GM15510 (cell line): ENCODE results near the gene MTARC2.
A peak's percentile ranks its signal among the peaks of the same experiment; 100 is the strongest.

ENCODE experiments used
- POLR2A ChIP-seq: IDR thresholded peaks from 3 replicates; pipeline ENCODE4 v1.6.1; 2011; ENCODE audit warnings: borderline replicate concordance; ENCODE audit not compliant: insufficient read length; ENCODE audit errors: extremely low read depth

The MTARC2 gene

DNA sequence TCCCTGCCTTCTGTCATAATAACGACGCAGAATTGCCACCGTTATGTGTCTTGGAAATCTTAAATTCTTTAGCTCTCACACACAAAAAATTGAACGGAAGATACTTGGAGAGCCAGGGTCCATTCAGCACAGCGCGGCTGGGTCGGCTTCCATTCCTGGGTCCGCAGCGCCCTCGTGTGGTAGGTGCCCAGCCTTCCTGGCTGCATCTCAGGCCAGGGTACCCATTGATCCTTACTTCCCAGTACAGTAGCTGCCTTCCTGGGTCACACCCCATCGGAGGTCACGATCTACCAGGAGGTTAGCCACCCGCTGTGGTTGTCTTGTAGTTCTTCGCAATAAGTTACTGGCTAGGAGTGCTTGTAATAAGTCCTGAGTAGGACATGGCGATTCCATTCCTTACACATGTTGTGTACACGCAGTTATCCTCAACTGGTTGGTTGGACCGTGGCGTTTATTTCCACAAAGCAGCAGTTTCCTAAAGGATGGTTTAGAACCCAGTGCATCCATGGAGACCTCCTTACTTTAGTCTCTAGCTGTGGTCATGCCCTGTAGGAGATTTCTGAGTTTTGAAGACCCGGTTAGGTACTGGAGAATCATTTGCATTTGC is 28.7 kb downstream of the MTARC2 start:
- no peak for TF ChIP-seq POLR2A

DNA sequence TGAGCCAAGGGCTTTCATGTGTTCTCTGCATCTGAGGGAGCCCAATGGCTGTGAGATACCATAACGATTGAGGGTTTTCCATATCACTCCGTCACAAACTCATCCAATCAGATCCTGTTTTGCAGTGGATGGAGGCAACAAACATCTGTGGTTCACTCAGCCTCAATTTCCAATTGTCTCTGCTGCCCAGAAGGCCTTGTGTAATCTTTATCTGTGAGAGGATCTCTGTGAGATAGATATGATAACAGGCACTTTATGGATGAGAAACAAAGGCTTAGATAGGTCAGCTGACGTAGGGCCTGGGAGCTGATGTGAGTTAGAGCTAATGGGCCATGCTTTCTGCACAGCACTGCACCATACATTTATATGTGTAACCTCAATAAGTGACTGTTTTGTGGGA is 35.3 kb downstream of the MTARC2 start:
- no peak for TF ChIP-seq POLR2A

DNA sequence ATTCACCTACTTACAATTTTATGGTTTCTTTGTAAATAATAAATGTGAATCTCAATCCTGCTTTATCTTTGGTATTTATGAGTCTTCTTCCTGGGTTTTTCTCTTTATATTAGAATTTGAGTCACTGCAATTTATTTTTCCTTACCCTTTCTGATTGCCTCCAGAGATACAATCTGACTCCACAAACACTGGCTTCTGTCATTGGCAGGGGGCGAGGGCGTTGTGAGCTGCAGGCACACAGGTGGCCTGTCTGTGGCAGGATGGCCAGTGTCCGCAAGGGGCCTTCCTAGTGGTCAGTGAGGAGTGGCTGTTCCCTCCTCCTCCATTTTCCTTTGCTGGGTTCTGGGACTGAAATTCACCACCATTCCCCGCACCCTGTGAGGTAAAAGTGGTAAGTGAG is 36.6 kb downstream of the MTARC2 start:
- no peak for TF ChIP-seq POLR2A

DNA sequence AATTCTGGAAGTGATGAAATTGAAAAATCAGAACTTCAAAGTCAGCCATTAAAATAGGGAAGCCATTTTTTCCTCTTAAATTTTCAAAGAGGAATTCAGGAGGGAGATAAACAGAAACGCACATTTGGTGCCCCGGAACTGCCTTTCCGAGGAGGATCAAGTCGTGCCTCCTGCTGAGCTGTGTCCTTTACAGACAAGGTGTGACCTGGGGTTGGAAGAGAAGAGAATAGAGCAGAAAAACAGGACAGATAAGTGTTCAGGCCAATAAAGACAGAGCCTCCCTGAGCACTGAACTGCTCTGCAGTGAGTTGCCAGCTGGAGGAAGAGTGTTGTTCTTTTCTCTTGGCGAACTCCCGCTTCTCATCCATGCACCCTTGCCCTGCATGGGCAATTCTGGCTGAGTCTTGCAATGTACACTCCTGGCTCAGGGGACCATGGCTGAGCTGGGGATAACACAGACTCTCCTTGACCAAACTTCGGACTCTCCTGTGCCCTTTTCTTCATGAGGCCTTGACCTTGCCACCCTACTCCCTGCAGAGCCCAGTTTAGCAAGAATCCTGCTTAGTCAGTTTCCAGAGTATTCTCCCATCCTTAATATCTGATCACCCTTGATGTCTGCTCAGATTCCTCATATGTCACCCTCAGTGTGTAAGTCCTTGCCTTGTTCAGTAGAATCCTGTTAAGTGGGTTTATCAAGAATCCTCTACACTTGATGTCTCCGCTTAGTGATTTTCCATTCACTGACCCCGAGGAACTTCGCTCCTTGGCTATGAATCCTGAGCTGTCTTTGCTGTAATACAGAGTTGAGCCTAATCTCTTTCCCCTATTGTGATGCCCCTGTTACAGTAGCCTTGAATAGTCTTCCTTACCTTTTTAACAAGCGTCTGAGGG is 37.3 kb downstream of the MTARC2 start:
- no peak for TF ChIP-seq POLR2A

DNA sequence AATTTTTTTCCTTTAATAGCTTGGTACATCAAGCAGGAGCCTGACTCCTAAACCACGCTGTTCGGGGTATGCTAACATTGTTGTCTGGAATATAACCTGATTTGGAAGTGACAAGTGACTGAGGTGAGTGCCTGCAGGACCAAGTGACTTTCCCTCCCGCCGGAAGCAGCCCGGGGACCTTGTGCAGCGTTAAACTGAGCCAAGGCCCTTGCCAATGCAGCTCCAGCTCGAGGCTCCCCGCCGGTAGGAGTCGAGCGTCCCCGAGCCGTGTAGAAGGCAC is 37.9 kb downstream of the MTARC2 start:
- no peak for TF ChIP-seq POLR2A

DNA sequence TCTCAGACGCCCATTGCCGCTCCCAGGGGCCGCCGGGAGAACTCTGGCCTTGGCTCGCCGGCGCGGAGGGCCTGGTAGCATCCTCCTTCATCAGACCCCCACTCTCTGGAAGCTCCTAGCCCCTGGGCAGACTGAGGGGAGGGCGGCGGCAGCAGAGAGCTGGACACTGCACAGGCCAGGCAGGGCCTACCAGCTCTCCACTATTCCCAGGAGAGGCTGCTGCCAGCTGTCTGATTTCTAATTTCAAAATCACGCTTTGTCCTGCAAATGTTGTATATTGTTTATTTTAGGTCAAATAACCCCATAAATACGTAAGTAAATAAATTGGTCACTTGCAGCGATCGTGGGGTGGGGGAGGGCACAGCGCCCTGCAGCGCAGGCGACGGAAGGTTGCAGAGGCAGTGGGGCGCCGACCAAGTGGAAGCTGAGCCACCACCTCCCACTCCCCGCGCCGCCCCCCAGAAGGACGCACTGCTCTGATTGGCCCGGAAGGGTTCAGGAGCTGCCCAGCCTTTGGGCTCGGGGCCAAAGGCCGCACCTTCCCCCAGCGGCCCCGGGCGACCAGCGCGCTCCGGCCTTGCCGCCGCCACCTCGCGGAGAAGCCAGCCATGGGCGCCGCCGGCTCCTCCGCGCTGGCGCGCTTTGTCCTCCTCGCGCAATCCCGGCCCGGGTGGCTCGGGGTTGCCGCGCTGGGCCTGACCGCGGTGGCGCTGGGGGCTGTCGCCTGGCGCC is 38.4 kb downstream of the MTARC2 start, which contains the start of gene MTARC1:
Gene MTARC1 (plus strand): TSS at position 577 of the 732 bp plus-strand sequence. CDS start 32 bp downstream, at position 609.
- TF ChIP-seq POLR2A = peak; percentile 18

DNA sequence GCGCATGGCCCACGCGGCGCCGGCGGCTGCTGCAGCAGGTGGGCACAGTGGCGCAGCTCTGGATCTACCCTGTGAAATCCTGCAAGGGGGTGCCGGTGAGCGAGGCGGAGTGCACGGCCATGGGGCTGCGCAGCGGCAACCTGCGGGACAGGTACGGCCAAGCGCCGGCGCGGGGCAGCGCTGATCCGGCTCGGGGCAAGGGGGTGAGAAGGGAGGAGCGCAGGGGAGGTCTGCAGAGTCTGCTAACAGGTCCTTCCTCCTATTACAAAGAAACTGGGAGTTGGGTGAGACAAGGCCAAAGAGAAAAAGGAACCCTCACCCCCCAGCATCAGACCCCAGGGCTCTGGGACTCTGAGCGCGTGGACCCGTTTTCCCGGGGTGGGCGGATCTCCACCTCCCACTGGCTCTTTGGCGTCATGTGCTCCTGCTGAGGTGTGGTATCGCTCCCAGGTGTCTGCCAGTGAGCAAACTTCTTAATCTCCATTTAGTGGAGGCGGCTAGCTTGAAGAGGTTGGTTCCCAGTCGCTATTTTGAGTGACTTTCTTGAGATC is 39.0 kb downstream of the MTARC2 start:
- TF ChIP-seq POLR2A = no peak

DNA sequence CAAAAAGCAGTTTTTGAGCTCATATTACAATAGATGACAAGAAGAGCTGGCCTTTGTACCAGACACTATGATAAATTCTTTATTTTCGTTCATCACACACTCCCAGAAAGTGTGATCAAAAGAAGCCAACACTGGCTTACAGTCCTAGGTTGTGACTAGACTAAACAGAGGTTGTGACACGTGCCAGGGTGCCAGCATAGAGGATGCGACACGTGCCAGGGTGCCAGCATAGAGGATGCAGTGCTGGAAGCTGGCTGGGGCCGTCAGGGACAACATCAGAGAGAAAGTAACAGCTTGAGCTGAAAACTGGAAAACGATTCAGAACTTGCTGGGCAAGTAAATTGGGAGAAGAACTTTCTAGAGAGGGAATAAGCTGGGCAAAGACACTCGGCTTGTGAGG is 40.8 kb downstream of the MTARC2 start:
- TF ChIP-seq POLR2A = no peak

DNA sequence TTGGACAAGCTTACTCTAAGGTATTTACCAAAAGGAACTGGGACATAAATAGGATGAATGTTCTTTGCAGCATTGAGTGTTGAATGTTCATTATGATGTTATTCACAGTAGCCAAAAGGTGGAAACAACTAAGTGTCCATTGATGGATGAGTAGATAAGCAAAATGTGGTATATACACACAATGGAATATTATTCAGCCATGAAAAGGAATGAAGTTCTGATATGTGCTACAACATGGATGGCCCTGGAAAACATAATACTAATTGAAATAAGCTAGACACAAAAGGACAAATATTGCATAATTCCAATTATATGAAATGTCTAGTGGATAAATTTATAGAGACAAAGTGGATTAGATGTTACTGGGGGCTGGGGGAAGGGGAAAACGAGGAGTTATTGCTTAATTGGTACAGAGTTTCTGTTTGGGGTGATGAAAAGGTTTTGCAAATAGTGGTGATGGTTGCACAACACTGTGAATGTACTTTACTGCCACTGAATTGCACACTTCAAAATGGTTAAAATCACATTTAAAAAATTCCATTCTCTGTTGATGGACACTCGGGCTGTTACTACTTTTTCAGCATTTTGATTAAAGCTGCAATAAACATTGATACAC is 41.5 kb downstream of the MTARC2 start:
- no peak for TF ChIP-seq POLR2A

DNA sequence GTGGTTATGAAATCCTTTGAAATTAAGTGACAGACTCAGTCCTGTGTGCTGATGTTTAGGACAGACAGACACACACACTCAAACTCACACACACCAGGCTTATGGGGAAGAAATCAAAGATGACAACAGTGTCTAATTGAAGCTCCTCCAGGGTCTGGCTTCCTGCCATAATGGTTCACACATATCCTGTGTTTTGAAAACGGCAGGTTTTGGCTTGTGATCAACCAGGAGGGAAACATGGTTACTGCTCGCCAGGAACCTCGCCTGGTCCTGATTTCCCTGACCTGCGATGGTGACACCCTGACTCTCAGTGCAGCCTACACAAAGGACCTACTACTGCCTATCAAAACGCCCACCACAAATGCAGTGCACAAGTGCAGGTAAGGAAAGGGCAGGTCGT is 43.2 kb downstream of the MTARC2 start:
- no peak for TF ChIP-seq POLR2A

DNA sequence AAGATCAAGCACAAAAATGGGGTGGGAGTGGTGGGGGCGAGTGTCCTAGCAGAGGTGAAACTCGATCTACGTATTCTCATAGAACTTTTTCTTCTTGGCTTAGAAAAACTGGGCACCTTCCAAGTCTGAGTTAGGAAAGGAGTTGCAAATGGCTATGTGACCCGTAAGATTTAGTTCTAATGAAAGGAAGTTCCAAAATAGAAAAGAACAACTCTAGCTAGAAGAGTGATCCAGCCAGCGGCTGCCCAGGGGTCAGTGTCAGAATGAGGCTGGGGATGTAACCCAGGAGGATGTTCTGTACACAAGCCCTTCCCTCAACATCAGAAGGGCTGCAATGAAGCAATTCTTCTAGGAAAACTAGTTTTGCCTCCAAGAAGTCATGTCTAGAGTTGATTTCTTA is 43.8 kb downstream of the MTARC2 start:
- no peak for TF ChIP-seq POLR2A

DNA sequence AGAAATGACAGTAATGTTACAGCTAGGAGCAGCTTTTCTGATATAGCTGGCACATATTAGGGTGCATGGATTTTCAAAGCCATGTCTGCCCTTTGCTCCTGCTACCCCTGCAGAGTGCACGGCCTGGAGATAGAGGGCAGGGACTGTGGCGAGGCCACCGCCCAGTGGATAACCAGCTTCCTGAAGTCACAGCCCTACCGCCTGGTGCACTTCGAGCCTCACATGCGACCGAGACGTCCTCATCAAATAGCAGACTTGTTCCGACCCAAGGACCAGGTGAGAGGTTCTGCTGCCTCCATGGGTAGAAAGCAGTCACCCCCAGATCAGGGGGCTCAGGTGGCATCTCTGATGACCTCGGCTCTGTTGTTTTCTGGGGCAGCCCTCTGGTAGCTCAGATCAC is 48.4 kb downstream of the MTARC2 start:
- TF ChIP-seq POLR2A = no peak

DNA sequence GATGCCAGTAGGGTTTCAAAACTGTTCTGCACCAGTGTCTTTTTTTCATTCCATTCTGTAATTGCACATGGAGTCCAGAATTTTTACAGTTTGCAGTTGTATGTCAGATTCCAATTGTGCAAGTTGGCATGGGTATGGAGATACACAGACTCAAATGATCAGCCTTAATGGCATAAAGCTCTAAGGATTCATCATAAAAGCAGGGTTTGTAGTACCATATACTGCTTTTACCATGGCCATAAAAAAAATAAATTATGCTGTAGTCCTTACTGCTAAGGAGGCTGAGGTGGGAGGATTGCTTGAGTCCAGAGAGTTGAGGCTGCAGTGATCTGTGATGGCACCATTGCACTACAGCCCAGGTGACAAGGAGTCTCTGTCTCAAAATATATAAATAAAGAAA is 48.9 kb downstream of the MTARC2 start:
- no peak for TF ChIP-seq POLR2A

DNA sequence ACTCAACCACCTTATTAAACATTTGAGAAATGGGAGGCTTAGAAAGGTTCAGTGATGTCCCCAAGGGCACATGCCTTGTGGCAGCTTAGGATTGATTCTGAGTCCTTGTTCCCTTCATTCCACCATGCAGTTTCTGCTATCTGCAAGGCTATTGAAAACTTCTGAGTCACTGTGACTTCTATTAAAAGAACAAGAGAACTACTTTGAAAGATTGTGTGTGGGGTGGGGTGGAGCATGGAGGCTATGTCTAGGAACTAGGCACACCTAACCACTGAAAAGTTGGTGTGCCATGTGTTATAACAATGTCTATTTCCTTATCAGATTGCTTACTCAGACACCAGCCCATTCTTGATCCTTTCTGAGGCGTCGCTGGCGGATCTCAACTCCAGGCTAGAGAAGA is 49.4 kb downstream of the MTARC2 start:
- TF ChIP-seq POLR2A = no peak

DNA sequence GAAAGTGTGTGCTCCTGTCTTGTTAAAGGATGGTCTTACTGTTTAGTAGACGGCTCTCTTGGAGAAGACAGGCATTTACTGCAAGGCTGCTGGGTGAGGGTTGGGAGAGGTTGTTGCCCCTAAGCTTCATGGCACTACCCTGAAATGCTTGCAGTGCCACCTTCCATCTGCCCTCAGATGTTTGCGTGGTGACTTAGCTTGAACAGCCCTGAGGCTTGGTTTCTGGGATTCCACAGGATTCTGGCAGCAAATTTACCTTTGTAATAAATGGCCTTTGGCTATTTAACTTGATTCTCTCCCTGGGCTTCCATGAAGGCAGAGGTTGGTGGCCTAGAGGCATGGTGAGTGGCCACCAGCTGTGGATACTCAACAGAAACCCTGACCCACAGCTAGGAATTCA is 50.2 kb downstream of the MTARC2 start:
- no peak for TF ChIP-seq POLR2A
